Measurements from ENCODE around the gene SP140.
"Not testable (repeated sequence)": the region's sequence is repeated elsewhere in the genome, so short reads cannot be mapped to it uniquely, and the experiment has no call there.

Gene SP140

DNA sequence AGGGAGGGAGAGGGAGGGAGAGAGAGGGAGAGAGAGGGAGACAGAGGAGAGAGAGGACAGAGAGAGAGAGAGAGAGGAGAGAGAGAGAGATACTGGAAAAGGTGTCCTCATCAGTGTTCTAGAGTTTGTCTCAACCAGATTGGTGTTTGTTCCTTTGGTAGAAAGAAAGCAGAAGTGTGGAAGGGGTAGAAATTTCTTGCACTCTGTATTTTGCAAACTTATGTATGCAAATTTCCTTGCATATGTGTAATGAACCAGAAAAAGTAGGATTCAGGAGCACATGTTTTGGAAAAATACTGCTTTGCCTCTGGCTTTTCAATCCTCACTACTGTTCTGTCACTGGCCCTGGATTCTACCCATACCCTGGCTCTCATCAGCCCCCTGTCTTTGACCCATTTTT, 1.1 kb upstream of the SP140 start:
- DNase-seq (ENCODE audit: low spot score) (no peak), FAIRE-seq (no peak)

DNA sequence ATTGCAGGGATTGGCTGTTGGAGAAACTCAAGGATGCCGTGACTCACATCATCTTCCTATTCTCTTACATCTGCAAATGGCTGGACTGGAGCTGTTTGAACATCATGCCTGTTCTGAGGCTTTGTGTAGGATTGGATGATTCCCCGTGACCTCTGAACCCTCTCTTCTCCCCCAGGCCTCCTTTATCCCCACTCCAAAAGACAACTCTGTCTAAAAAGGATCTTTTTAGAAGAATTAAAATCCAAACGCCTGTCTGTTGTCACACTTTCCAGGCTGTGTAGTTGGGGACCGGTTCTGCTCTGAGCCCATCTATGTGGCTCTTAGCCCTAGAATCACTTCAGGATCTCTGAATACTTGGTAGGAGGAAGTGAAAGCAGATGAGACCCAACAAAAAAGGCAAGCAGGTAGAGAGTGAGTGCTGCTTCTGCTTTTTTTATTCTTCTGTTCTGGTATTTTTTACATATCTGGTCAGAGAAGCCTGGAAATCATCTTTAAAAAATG, 565 bp downstream of the SP140 start:
- DNase-seq (ENCODE audit: low spot score): no peak
- FAIRE-seq: no peak

DNA sequence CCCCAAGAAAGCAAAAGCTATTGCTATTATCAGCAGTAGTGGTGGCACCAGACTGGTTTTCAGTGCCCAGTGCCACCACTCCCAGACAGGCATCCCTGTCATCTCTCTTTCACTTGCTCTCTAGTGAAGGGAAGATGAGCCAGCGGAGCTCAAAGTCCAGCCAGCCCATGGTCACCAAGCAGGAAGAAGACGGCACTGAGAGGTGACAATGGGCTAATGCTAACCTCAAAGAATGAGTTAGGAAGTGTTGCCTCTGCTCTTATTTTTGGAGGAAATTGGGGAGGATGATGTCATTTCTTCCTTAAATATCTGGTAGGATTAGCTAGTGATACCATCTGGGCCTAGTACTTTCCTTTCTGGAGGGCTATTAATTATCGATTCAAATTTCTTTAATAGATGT, 1.7 kb downstream of the SP140 start:
- FAIRE-seq (no peak), DNase-seq (ENCODE audit: low spot score) (no peak)

DNA sequence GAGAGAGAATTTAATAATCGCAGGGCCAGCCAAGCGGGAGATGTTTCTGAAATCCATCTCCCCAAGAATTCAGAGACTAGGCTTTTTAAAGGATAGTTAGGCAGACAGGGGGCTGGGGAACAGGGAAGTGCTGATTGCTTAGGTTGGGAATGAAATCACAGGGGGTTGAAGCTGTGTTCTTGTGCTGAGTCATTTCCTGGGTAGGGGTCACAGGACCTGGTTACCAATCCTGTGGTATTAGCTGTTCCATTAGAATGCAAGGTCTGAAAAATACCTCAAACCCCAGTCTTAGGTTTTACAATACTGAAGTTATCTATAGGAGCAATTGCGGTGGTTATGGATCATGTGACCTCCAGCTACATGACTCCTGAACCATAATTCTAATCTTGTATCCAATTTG, 4.6 kb downstream of the SP140 start:
- FAIRE-seq (peak; percentile 92), DNase-seq (ENCODE audit: low spot score) (peak; percentile 90)

DNA sequence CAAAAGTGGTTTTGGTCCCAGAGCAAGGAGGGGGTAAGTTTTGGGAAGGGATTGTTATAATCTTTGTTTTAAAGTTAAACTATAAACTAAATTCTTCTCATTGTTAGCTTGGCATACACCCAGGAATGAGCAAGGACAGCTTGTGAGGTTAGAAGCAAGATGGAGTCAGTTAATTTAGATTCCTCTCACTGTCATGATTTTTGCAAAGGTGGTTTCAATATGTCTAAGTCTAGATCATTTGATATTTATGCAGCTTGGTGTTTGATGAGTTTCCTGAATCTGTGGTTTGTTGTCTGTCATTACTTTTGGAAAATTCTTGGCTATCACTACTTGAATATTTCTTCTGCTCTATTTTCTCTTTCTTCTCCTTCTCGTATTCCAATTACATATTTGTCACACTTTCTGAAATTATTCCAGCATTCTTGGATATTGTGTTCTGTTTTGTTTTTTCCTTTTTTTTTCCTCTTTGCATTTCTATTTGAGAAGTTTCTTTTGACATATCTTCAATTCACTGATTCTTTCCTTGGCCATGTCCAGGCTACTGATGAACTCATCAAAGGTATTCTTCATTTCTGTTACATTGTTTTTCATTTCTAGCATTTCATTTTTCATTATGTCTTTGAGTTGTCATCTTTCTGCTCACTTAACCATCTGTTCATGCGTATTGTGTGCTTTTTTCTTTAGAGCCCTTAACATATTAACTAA, 5.1 kb downstream of the SP140 start:
- no peak for FAIRE-seq
- no peak for DNase-seq (ENCODE audit: low spot score)

DNA sequence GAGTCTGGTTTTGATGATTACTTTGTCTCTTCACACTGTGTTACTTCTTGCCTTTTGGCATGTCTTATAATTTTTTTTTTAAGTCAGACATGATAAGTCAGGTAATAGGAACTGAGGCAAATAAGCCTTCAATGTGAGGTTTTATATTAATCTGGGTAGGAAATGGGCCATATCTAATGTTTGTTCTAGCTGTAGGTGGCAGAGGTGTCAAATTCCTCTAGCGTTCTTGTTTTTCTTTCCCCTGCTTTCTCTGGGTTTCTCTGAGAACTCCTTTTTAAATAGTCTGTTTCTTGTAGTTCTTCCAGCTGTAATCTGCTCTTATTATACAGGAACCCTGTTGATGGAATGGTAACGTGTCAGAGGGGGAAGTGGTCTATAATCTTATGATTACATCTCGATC, 5.7 kb downstream of the SP140 start:
- peak; percentile 48 for FAIRE-seq
- no peak for DNase-seq (ENCODE audit: low spot score)

DNA sequence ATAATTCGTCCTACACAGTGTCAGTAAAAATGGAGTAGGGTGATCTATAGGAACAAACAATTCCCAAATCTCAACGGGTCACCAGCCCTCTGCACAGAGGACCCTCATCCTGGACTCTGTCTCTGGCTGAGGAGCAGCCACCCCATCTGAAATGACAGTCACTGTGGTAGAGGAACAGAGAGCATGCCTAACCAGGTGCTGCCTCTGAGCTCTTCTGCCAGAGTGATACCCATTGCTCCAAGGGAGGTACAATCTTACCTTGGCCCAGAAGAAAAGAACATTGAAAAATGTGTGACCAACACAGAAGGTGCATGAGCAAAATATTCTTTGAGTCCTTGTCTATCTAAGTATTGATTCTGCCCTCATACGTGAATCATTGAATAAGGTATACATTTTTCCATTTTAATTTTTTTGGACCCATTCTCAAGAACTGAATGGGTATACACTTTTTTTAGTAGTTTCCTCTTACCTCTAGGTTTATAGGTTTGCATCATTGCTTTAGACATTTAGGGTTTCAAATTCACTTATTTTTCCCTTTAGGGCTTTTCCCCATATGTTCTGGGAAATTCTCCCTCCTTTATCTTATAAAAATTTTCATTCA, 8.7 kb downstream of the SP140 start:
- no peak for DNase-seq (ENCODE audit: low spot score)
- FAIRE-seq: no peak

DNA sequence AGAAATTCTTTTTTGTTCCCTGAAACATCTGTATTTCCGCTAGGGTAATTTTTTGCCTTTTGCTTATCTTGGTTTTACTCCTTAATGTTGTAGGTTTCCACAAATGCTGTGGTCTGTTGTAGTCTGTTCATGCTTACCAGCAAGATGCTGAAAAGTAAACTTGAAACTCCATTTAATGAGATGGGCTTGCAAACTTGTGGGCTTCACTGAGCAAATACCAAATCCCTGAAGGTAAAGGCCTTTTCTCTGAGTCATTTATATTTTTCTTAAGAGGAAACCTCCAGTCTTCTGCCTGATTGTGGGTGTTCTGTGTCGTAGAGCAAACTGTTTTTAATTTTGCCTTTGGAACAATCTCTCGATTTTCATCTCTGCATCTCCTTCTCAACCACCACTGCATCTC, 9.3 kb downstream of the SP140 start:
- peak; percentile 70 for FAIRE-seq
- DNase-seq (ENCODE audit: low spot score): peak; percentile 30

DNA sequence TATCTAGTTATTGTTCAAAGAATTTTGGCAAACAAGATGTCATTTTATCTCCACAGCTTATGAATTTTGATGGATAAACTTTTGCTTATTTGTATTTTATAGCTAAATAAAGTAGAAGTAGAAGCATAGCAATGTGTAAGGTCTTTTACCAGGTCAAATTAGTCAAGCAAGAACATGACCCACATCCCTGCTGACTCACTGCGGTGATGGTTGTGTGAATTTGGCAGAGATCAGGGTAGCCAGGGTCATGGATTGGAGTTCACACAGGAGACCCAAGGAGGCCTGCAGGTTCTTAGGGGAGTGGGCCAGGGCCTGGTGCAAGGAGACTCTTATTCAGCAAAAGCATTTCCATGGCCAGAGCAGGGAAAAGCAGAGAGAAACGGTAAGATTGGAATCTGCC, 18.7 kb downstream of the SP140 start:
- peak; percentile 57 for FAIRE-seq
- no peak for DNase-seq (ENCODE audit: low spot score)

DNA sequence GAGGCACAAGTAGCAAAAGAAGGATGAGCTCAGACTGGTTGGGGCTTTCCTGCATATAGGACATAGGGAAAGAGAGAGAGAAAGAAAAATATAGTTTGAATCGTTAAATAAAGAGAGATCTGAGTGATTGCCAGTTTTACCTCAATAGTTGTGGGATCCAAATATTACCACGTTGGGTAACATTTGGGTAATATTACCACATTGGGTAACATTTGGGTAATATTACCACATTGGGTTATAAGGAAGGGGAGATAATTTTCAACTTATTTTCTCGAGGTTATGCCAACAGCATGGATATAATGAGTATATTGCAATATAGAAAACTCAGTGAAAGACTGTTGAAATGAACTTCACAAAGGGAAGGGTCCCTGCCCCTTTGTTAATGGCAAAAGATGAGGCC, 20.7 kb downstream of the SP140 start:
- DNase-seq (ENCODE audit: low spot score) (no peak), FAIRE-seq (no peak)

DNA sequence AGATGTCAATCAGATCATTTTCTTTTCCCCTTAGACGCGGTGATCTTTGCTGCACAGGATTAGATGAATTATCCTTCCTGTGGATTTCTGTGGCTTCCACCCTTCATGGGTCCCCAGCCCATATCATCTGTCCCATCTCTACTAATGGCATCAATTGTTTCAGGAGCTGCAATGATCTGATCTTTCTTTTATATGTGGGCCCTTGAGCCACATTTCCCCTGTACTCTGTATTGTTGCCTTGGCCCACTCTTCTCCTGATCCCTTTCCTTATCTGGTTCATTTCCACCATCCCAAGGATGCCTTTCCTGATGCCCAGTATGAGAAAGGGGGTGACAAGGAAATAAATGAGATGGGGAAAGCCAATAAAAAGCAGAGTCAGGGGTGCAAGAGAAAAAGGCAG, 24.7 kb downstream of the SP140 start:
- DNase-seq (ENCODE audit: low spot score): no peak
- FAIRE-seq: no peak

DNA sequence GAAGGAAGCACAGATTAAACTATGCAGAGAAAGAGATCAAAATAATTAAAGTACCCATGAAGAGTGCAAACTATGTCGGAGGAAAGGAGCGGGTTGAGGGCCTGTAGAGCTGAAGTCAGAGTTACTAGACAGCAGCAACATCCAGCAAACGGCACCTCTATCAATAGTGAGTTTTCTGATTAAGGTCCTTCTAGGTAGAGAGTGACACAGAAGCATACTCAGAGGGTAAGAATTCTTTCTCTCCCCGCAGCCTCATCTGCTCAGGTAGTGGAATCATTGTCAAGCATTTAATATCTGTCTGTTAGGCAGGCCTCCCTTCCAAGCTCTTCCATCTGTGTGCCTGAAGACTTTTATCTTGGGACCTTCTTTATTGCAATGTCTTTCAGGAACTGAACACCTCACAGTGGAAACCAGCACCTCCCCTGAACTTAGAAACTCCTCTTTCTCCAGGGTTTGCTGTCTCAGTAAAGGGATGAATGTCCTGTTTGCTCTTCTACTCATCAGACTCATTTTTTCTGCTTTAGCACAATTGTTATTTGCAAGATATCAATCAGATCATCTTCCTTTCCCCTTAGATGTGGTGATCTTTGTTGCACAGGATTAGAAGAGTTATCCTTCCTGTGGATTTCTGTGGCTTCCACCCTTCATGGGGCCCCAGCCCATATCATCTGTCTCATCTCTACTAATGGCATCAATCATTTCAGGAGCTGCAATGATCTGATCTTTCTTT, 28.8 kb downstream of the SP140 start:
- DNase-seq (ENCODE audit: low spot score) (no peak), FAIRE-seq (no peak)

DNA sequence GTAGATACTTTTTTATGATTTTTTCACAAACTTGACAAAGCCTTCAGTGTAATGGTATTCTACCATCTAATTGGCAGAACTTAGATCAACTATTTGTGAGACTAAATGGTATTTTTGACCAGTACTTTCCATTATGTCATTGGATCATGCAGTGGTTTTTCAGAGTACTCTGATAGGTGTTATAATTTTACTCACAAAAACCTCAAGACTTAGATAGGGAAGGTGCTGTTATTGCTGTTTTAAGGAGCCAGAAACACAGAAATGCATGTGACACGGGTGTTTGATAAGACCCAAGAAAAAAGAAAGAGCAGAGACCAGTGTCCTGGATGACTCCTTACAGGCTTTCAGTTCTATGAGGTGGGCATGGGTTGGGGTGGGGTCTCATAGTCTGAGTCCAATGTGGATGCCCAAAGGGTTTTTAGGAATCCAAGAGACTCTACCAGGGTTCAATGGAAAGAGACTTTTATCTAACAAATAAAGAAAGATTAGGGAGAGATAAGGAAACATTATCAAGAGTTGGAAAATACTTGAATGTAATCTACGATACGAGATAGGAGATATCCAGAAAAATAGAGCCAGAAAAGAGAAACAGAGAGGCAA, 31.3 kb downstream of the SP140 start:
- DNase-seq (ENCODE audit: low spot score) (no peak), FAIRE-seq (no peak)

DNA sequence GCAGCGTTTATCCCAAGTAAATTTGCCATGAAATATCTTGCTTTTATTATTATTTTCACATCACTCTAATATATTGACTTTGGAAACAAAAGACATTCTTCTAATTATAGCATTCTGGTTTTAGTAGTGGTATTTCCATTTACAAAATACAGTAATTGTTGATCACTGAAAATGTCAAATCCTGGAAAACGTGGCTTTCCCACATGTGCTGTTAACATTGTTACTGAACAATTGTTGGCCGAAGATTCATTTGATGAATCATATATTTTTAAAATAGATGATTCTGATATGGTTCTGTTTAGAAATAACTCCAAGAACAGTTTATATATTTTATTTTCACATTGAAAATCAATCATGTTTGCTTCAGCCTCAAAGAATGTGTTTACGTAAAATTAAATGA, 32.9 kb downstream of the SP140 start:
- no peak for DNase-seq (ENCODE audit: low spot score)
- FAIRE-seq: no peak

DNA sequence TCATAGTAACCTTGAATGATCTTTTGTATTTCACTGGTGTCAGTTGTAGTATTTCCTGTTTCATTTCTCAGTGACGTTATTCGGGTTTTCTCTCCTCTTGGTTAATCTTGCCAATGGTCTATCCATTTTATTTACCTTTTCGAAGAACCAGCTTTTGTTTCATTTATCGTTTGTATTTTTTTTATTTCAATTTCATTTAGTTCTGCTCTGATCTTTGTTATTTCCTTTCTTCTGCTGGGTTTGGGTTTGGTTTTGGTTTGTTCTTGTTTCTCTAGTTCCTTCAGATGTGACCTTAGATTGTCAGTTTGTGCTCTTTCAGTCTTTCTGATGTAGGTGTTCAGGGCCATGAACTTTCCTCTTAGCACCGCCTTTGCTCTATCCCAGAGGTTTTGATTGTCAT, 36.7 kb downstream of the SP140 start:
- DNase-seq (ENCODE audit: low spot score) (no peak), FAIRE-seq (no peak)

DNA sequence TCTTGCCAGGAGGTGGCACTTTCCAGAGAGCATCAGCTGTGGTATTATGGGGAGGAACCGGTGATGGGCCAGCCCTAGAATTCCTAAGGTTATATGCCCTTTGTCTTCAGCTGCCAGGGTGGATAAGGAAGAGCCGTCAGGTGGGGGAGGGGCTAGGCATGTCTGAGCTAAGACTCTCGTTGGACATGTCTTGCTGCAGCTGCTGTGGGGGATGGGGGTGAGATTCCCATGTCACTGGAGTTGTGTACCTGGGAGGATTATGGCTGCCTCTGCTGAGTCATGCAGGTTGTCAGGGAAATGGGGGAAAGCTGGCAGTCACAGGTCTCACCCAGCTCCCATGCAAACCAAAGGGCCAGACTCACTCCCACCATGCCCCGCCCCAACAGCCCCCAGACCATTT, 39.4 kb downstream of the SP140 start:
- not testable (repeated sequence) for DNase-seq (ENCODE audit: low spot score); FAIRE-seq

DNA sequence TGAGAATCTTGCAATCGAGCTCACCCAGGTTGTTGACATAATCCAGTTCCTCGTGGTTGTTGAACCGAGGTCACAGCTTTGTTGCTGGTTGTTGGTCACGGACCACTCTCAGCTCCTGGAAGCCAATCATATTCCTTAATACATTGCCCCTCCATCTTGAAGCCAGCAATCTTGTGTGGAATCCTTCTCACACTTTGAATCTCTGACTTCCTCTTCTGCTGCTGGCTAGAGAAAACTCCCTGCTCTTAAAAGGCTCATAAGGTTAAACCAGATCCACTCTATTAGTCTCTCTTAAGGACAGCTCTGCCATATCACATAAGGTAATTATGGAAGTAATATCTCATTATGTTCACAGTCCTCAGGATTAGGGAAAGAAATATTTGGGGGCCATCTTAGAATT, 41.1 kb downstream of the SP140 start:
- FAIRE-seq (no peak), DNase-seq (ENCODE audit: low spot score) (no peak)

DNA sequence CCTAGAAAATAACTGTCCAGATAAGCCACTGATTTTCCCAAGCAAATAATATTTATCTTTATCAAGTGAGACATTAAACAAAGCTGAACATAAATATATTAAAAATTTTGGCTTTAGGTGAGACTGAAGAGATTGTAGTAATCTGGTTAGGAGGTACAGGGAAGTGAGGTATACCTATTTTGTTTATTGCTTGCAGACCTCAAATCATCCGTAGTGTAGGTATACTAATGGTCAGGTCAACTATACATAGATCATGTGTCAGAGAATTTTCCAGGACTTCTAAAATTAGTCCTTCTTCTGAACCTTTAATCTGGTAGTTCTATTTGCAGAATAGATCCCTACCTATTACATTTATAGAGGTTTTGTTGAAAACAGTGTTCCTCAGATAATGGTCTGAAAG, 41.5 kb downstream of the SP140 start:
- DNase-seq (ENCODE audit: low spot score) (no peak), FAIRE-seq (no peak)

DNA sequence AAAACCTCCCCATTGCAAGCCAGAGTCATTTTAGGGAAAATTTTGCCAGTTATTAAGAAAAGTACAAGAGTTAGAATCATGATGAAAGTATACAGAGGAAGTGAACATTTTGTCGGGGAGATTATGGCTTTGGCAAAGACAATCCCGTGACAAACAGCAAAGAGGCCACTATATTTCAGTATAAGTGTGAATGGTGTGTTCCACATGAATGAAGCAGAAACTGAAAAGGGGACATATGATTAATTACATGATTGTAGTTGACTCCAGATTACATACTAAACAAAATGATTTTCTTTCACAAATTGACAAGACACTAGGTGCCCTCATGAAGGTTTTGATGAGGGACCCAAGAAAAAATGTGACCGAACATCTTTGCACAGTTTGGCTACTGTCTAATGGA, 42.0 kb downstream of the SP140 start:
- DNase-seq (ENCODE audit: low spot score) (no peak), FAIRE-seq (no peak)

DNA sequence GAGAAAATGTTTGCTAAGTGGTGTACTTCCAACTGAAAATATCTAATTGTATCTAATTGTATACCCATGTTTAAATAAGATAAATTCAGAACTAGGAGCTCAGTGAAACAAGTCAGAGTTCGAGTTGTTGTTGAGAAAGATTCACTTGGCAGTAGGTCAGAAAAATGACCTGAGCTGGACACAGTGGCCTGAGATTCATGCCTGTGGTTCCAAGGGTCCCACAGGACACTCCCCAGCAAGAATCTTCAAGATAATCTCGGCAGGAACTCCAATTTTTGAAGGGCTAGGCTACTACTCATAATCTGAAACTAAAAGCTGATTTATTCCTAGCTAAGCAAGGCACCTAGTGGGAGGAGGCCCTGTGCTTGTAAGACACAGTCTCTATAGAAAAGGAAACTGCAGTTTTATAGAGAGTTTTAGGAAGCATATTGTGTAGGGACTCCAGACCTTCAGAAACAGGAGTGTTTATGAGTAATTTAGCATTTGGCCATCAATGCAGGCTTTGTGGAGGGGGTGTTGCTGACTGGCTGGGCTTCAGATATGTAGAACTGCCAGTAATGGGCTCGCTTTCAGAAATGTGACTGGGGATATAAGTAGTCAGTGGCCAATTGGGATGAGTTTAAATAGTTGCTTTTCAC, 43.2 kb downstream of the SP140 start:
- FAIRE-seq (no peak), DNase-seq (ENCODE audit: low spot score) (no peak)

DNA sequence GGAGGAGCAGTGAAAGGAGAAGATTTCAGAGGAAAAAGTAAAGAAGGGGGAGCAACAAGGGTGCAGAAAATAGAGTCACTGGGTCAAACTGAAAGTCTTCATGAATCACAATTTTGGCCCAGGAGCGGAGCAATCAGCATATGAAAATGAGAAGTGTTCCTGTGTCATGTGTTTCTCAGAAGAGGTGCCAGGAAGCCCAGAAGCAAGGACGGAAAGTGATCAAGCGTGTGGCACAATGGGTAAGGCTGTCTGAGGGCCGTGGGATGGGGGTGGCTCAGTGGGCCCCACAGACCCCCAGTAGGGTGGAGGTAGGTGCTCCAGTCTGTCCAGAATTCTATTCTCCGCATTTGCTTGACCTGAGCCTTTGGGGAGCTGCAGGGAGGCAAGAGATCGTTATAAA, 44.2 kb downstream of the SP140 start:
- no peak for FAIRE-seq
- no peak for DNase-seq (ENCODE audit: low spot score)

DNA sequence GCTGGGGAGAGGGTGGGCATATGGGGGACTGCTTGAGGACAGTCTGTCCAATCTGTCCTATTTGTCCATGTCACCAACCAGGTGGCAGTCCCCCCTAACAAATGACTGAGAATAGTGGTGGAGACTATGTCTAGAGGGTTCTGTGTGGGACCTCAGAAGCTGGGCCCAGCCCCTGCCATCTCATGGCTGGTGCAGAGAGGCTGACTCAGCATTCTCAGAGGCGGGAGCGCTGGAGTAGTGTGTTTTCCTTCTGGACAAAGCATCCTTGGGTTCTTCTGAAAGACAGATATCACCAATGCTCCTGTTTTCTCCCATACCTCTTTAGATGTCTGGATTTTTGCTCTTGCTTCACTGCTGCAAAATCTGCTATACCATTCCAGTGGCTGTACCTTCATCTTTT, 57.4 kb downstream of the SP140 start:
- no peak for FAIRE-seq
- no peak for DNase-seq (ENCODE audit: low spot score)

All from RCC 7860 (cell line).